Mesendoderm (in vitro differentiated cells): Measurements from ENCODE around the gene RARA.

Experiments used
- DNase-seq: peaks from one replicate; pipeline ENCODE4 v3.0.0; 2013
- H2AK5ac ChIP-seq: 2 replicates; pipeline ENCODE4 v1.6.1; 2013; ENCODE audit warnings: low read length, inconsistent platforms
- H2BK120ac ChIP-seq: 2 replicates; pipeline ENCODE4 v1.6.1; 2013; ENCODE audit warnings: low read depth, mild to moderate bottlenecking, low read length, moderate library complexity, mixed read lengths
- H2BK15ac ChIP-seq: replicated peaks from 2 replicates; pipeline ENCODE4 v1.6.1; 2013; ENCODE audit warnings: low read depth, mild to moderate bottlenecking, moderate library complexity
- H2BK5ac ChIP-seq: 2 replicates; pipeline ENCODE4 v1.6.1; 2013; ENCODE audit warnings: low read length, inconsistent platforms
- H3K18ac ChIP-seq: 2 replicates; pipeline ENCODE4 v1.6.1; 2013; ENCODE audit warnings: mild to moderate bottlenecking, low read length, mixed read lengths
- H3K23ac ChIP-seq: one replicate; pipeline ENCODE4 v1.6.1; 2013; ENCODE audit warnings: low read length
- H3K27ac ChIP-seq: 2 replicates; pipeline ENCODE4 v1.5.1; 2013; ENCODE audit warnings: low read depth, mild to moderate bottlenecking, inconsistent platforms, low read length, moderate library complexity
- H3K27me3 ChIP-seq: 2 replicates; pipeline ENCODE4 v1.6.1; 2013; ENCODE audit warnings: low read length, control low read depth, mild to moderate bottlenecking, inconsistent platforms; ENCODE audit not compliant: insufficient read depth, poor library complexity
- H3K36me3 ChIP-seq: 2 replicates; pipeline ENCODE4 v1.6.1; 2013; ENCODE audit warnings: low read length, inconsistent platforms; ENCODE audit not compliant: control insufficient read depth, insufficient read depth
- H3K4ac ChIP-seq: one replicate; pipeline ENCODE4 v1.6.1; 2013; ENCODE audit warnings: low read depth, mild to moderate bottlenecking, low read length, moderate library complexity
- H3K4me1 ChIP-seq: 2 replicates; pipeline ENCODE4 v1.6.1; 2013; ENCODE audit warnings: low read depth, low read length, inconsistent platforms; ENCODE audit not compliant: control insufficient read depth
- H3K4me2 ChIP-seq: 2 replicates; pipeline ENCODE4 v1.6.1; 2013; ENCODE audit warnings: low read length
- H3K4me3 ChIP-seq: 2 replicates; pipeline ENCODE4 v1.5.1; 2013; ENCODE audit warnings: mild to moderate bottlenecking, low read length
- H3K56ac ChIP-seq: one replicate; pipeline ENCODE4 v1.6.1; 2013; ENCODE audit warnings: low read length
- H3K79me1 ChIP-seq: 2 replicates; pipeline ENCODE4 v1.6.1; 2013; ENCODE audit warnings: low read length, inconsistent platforms
- H3K79me2 ChIP-seq: 2 replicates; pipeline ENCODE4 v1.6.1; 2013; ENCODE audit warnings: mild to moderate bottlenecking, low read length; ENCODE audit not compliant: control insufficient read depth, insufficient read depth
- H3K9ac ChIP-seq: 2 replicates; pipeline ENCODE4 v1.6.1; 2013; ENCODE audit warnings: low read length, inconsistent platforms
- H4K5ac ChIP-seq: one replicate; pipeline ENCODE4 v1.6.1; 2013; ENCODE audit warnings: low read length
- H4K8ac ChIP-seq: one replicate; pipeline ENCODE4 v1.6.1; 2013; ENCODE audit warnings: low read depth, mild to moderate bottlenecking, control low read depth, low read length, moderate library complexity
- WGBS: extraction: QIAGEN DNeasy Blood & Tissue Kit; methylation state at CpG from one replicate; pipeline ENCODE4 v1.1.7; 2013; ENCODE audit warnings: low lambda C conversion rate, missing lambda C conversion rate; ENCODE audit not compliant: insufficient coverage; ENCODE audit errors: extremely low coverage; 5-methylcytosine and 5-hydroxymethylcytosine counted together

The RARA gene

DNA sequence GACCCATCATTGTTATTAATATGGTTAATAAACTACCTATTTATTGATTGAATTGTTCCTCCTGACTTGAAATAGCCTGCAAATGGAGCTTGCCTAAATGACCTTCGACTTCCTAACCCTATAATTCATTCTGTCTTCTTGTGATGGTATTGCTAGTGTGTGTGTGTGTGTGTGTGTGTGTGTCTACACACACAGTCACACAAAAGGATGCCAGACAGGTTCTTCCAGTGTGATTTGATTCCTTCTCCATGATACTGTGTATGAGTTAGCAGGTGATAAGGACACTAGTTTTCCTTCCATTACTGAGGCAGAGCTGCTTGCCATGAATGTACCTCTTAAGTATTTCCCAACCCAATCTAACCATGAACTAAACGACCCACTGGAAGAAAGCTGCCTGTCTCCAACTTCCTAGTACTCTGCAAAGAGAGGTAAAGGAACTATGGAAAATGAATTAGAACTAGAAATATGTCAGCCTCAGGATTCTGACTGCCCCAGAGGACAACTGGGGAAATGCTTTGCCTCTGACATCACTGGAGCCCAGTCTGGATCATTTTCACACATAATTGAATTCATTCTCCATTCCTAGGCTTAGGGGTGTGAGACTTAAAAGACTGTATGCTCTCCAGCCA lies 24.8 kb upstream of the RARA start:
- no peak overlapping the region for H2BK5ac ChIP-seq
- H2BK15ac ChIP-seq = no peak overlapping the region
- DNase-seq = peak; percentile 56
- H3K4ac ChIP-seq = no peak overlapping the region
- H3K9ac ChIP-seq = no peak overlapping the region
- no peak overlapping the region for H3K56ac ChIP-seq
- no peaks in the 10 kb centered on the region for H3K36me3 ChIP-seq
- WGBS = no CpG with 5 or more reads among the region's 2 CpGs
- H3K23ac ChIP-seq = no peak overlapping the region
- H3K79me2 ChIP-seq = peaks cover 10% of the 10 kb centered on the region
- H4K5ac ChIP-seq = no peak overlapping the region
- no peak overlapping the region for H3K18ac ChIP-seq
- H2BK120ac ChIP-seq = no peak overlapping the region
- H3K4me1 ChIP-seq = peaks cover 7% of the 10 kb centered on the region
- H4K8ac ChIP-seq = no peak overlapping the region
- no peaks in the 10 kb centered on the region for H3K27me3 ChIP-seq
- H3K4me3 ChIP-seq = no peak overlapping the region
- H2AK5ac ChIP-seq = no peak overlapping the region
- peaks cover 4% of the 10 kb centered on the region for H3K79me1 ChIP-seq
- H3K27ac ChIP-seq = no peak overlapping the region
- no peak overlapping the region for H3K4me2 ChIP-seq

GRCh38 chr17:40286473-40286872 lies 22.5 kb upstream of the RARA start:
- Histone ChIP-seq H3K27ac (no peak overlapping the region), H2BK120ac (no peak overlapping the region), H3K9ac (no peak overlapping the region), H4K8ac (no peak overlapping the region), H3K79me2 (peaks cover 23% of the 10 kb centered on the region), H3K18ac (no peak overlapping the region), H2BK15ac (no peak overlapping the region), H2BK5ac (no peak overlapping the region), H3K4me2 (no peak overlapping the region), H3K36me3 (peaks cover 3% of the 10 kb centered on the region), H3K4me3 (no peak overlapping the region), H3K56ac (no peak overlapping the region), H3K79me1 (peaks cover 9% of the 10 kb centered on the region), H3K23ac (no peak overlapping the region), H4K5ac (no peak overlapping the region), H3K4ac (no peak overlapping the region), H2AK5ac (no peak overlapping the region), H3K27me3 (no peaks in the 10 kb centered on the region), H3K4me1 (peaks cover 5% of the 10 kb centered on the region)
- DNase-seq = no peak
- WGBS = no CpG with 5 or more reads among the region's 2 CpGs

- H3K18ac ChIP-seq = no peak overlapping the region
- no peak overlapping the region for H3K4me3 ChIP-seq
- H3K27me3 ChIP-seq = no peaks in the 10 kb centered on the region
- H3K4ac ChIP-seq = no peak overlapping the region
- H2BK15ac ChIP-seq = no peak overlapping the region
- no peak overlapping the region for H3K23ac ChIP-seq
- H3K27ac ChIP-seq = no peak overlapping the region
- no peak overlapping the region for H2BK5ac ChIP-seq
- peak overlapping the region; percentile 2 for H3K4me2 ChIP-seq
- peaks cover 23% of the 10 kb centered on the region for H3K79me2 ChIP-seq
- no peak overlapping the region for H4K8ac ChIP-seq
- no peak overlapping the region for H4K5ac ChIP-seq
- no peak for DNase-seq
- H3K79me1 ChIP-seq = peaks cover 9% of the 10 kb centered on the region
- H3K36me3 ChIP-seq = peaks cover 3% of the 10 kb centered on the region
- H2BK120ac ChIP-seq = no peak overlapping the region
- WGBS = no CpG with 5 or more reads among the region's 4 CpGs
- no peak overlapping the region for H2AK5ac ChIP-seq
- H3K56ac ChIP-seq = peak overlapping the region; percentile 2
- peaks cover 2% of the 10 kb centered on the region for H3K4me1 ChIP-seq
- H3K9ac ChIP-seq = peak overlapping the region; percentile 15
Observed at GRCh38 chr17:40287159-40287493, 21.9 kb upstream of the RARA start.

DNA sequence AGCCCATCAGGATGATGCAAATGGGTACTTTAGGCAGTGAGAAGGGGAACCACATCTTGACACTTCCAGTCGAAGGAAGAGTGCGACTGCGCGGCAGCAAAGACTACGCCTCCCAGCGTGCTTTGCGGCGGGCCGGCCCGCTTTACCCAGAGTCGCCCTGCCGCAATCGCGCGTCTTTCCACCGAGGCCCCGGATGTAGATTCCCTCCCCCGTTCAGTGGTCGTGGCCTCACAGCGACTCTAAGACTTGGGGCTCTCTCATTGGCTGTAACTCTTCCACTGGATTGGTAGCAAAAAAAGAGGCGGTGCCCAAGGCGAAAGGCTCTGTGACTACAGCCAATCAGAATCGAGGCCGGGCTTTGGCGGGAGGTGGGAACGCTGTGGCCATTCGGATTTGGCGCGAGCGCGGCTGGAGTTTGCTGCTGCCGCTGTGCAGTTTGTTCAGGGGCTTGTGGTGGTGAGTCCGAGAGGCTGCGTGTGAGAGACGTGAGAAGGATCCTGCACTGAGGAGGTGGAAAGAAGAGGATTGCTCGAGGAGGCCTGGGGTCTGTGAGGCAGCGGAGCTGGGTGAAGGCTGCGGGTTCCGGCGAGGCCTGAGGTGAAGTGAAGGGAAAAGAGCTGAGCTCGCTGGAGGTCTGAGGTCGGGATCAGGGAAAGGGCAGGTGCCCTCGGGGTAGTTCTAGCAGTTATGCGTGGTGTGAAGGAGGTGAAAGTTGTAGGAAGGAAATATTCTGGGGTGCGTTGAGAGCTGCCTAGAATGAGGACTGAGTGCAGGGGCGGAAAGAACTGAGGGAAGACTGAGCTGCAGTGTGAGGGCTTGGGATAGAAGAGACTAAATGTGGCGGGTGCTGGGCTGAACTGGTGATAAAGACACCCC lies 21.2 kb upstream of the RARA start, which contains the start of gene CDC6:
Gene CDC6, plus strand, starts transcription at position 386 of the 876 bp plus-strand sequence. CDS start 1,542 bp downstream, outside the sequence.
- Histone ChIP-seq H3K56ac (peak within 1 kb of the TSS; percentile 98), H3K4me3 (peak within 1 kb of the TSS; percentile 83), H3K79me2 (peaks cover 23% of the 10 kb centered on the region), H3K9ac (peak within 1 kb of the TSS; percentile 93), H3K4me2 (peak within 1 kb of the TSS; percentile 61), H3K27me3 (no peaks in the 10 kb centered on the region), H3K23ac (no peak within 1 kb of the TSS), H3K36me3 (peaks cover 3% of the 10 kb centered on the region), H2AK5ac (peak within 1 kb of the TSS; percentile 62), H3K4ac (no peak within 1 kb of the TSS), H4K5ac (no peak within 1 kb of the TSS), H3K4me1 (peaks cover 2% of the 10 kb centered on the region), H2BK5ac (no peak within 1 kb of the TSS), H4K8ac (no peak within 1 kb of the TSS), H3K79me1 (peaks cover 9% of the 10 kb centered on the region), H2BK15ac (no peak within 1 kb of the TSS), H3K18ac (peak within 1 kb of the TSS; percentile 2), H2BK120ac (no peak within 1 kb of the TSS), H3K27ac (peak within 1 kb of the TSS; percentile 35)
- DNase-seq = peak; percentile 100
- no CpG with 5 or more reads among the region's 47 CpGs for WGBS

DNA sequence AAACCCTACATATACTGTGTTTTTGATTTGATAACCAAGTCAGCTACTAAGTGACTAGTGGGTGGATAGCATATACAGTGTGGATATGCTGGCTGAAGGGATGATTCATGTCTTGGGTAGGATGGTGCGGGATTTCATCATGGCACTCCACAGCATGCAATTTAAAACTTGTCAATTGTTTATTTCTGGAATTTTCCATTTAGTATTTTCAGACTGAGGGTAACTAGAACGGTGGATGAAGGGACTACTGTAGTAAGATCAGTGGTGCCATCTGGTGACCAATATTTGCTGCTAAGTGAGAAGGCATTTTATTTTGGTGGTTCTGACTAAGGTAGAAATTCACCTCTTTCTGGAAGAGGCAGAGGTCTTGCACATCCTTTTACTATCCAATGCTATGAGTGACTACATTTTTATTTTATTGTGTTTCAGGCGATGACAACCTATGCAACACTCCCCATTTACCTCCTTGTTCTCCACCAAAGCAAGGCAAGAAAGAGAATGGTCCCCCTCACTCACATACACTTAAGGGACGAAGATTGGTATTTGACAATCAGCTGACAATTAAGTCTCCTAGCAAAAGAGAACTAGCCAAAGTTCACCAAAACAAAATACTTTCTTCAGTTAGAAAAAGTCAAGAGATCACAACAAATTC lies 18.2 kb upstream of the RARA start:
- Histone ChIP-seq H3K4ac (no peak overlapping the region), H3K27me3 (no peaks in the 10 kb centered on the region), H4K8ac (no peak overlapping the region), H2BK5ac (no peak overlapping the region), H3K23ac (no peak overlapping the region), H3K9ac (no peak overlapping the region), H3K4me1 (peaks cover 2% of the 10 kb centered on the region), H2BK15ac (no peak overlapping the region), H2AK5ac (no peak overlapping the region), H3K4me3 (no peak overlapping the region), H3K56ac (no peak overlapping the region), H4K5ac (no peak overlapping the region), H3K4me2 (no peak overlapping the region), H2BK120ac (no peak overlapping the region), H3K79me2 (peaks cover 23% of the 10 kb centered on the region), H3K18ac (no peak overlapping the region), H3K27ac (no peak overlapping the region), H3K36me3 (peaks cover 7% of the 10 kb centered on the region), H3K79me1 (peaks cover 12% of the 10 kb centered on the region)
- DNase-seq = peak; percentile 79
- no CpG with 5 or more reads among the region's 4 CpGs for WGBS
